WTC11 (cell line): ENCODE results near the gene TTLL13. TPM values are rescaled to one million over a fixed set of nuclear protein-coding genes. Genes with fewer than 3 reads are reported as not detected.

ENCODE experiments used
- ATAC-seq: fragments of 200-7000 bp; cut with Tn5 transposase; 2 replicates; pipeline ENCODE4 v1.10.0; 2021; ENCODE audit warnings: mild to moderate bottlenecking, moderate library complexity
- CTCF ChIA-PET: fragments of 300-600 bp; sonication (Branson Sonifier 250); formaldehyde crosslinking; loops from one replicate; lab custom pipeline; 2021; ENCODE audit warnings: antibody characterized with exemption; lab: Charles Lee
- POLR2A ChIA-PET: fragments of 350-600 bp; sonication (Branson Sonifier 250); formaldehyde crosslinking; loops from one replicate; lab custom pipeline; 2021; ENCODE audit warnings: antibody characterized with exemption; lab: Charles Lee
- DNase-seq: peaks from one replicate; pipeline ENCODE4 v3.0.0; 2021; ENCODE audit warnings: low spot score
- H3K27ac Mint-ChIP-seq: 2 replicates; pipeline ENCODE4 v1.8.0; 2021; ENCODE audit warnings: mixed read lengths
- H3K27me3 Mint-ChIP-seq: 2 replicates; pipeline ENCODE4 v1.8.0; 2021; ENCODE audit warnings: low read depth, mild to moderate bottlenecking, moderate library complexity, mixed read lengths
- H3K36me3 Mint-ChIP-seq: 2 replicates; pipeline ENCODE4 v1.8.0; 2021; ENCODE audit warnings: mixed read lengths
- H3K4me1 Mint-ChIP-seq: 2 replicates; pipeline ENCODE4 v1.8.0; 2022; ENCODE audit warnings: mixed read lengths
- H3K4me3 Mint-ChIP-seq: 2 replicates; pipeline ENCODE4 v1.8.0; 2021; ENCODE audit warnings: mild to moderate bottlenecking, moderate library complexity, mixed read lengths
- H3K9me3 Mint-ChIP-seq: 2 replicates; pipeline ENCODE4 v1.8.0; 2021; ENCODE audit warnings: mixed read lengths
- CREB1 ChIP-seq: sonication (generic); formaldehyde crosslinking; IDR thresholded peaks from 2 replicates; pipeline ENCODE4 v1.8.0; 2023; ENCODE audit warnings: mild to moderate bottlenecking, missing genetic modification reagents
- ELF4 ChIP-seq: sonication (generic); formaldehyde crosslinking; IDR thresholded peaks from 2 replicates; pipeline ENCODE4 v1.8.1; 2022; ENCODE audit warnings: low read depth, mild to moderate bottlenecking, moderate library complexity, missing genetic modification reagents
- EMX1 ChIP-seq: fragments of 250-450 bp; sonication (Bioruptor Pico); IDR thresholded peaks from 2 replicates; pipeline ENCODE4 v1.8.0; 2021; ENCODE audit warnings: mild to moderate bottlenecking
- ETV6 ChIP-seq: sonication (generic); formaldehyde crosslinking; IDR thresholded peaks from 2 replicates; pipeline ENCODE4 v1.8.1; 2022; ENCODE audit warnings: mild to moderate bottlenecking, missing genetic modification reagents
- FOXJ3 ChIP-seq: sonication (generic); formaldehyde crosslinking; IDR thresholded peaks from 2 replicates; pipeline ENCODE4 v1.9.0; 2021; ENCODE audit warnings: missing genetic modification reagents, mild to moderate bottlenecking, borderline replicate concordance
- FOXK1 ChIP-seq: sonication (generic); formaldehyde crosslinking; IDR thresholded peaks from 2 replicates; pipeline ENCODE4 v1.8.0; 2022; ENCODE audit warnings: mild to moderate bottlenecking, moderate library complexity, missing genetic modification reagents
- FOXP1 ChIP-seq: sonication (generic); formaldehyde crosslinking; IDR thresholded peaks from 2 replicates; pipeline ENCODE4 v1.8.0; 2022; ENCODE audit warnings: missing genetic modification reagents, mild to moderate bottlenecking, moderate library complexity, borderline replicate concordance
- GRHL2 ChIP-seq: fragments of 250-450 bp; sonication (Bioruptor Pico); IDR thresholded peaks from 2 replicates; pipeline ENCODE4 v1.8.0; 2022; ENCODE audit warnings: mild to moderate bottlenecking, moderate library complexity; ENCODE audit not compliant: insufficient replicate concordance, severe bottlenecking
- MYBL2 ChIP-seq: sonication (generic); formaldehyde crosslinking; IDR thresholded peaks from 2 replicates; pipeline ENCODE4 v1.8.1; 2023; ENCODE audit warnings: mild to moderate bottlenecking, moderate library complexity, missing genetic modification reagents
- NR1H2 ChIP-seq: sonication (generic); formaldehyde crosslinking; IDR thresholded peaks from 2 replicates; pipeline ENCODE4 v1.9.0; 2021; ENCODE audit warnings: mild to moderate bottlenecking, moderate library complexity, missing genetic modification reagents
- SMAD3 ChIP-seq: sonication (generic); formaldehyde crosslinking; IDR thresholded peaks from 2 replicates; pipeline ENCODE4 v1.8.0; 2022; ENCODE audit warnings: missing genetic modification reagents, mild to moderate bottlenecking, borderline replicate concordance
- SP1 ChIP-seq: sonication (generic); formaldehyde crosslinking; conservative IDR thresholded peaks from 2 replicates; pipeline ENCODE4 v1.8.1; 2022; ENCODE audit warnings: missing genetic modification reagents
- TEAD1 ChIP-seq: sonication (generic); formaldehyde crosslinking; IDR thresholded peaks from 2 replicates; pipeline ENCODE4 v1.8.0; 2022; ENCODE audit warnings: mild to moderate bottlenecking, missing genetic modification reagents
- TP53 ChIP-seq: sonication (generic); formaldehyde crosslinking; IDR thresholded peaks from 2 replicates; pipeline ENCODE4 v1.8.1; 2023; ENCODE audit warnings: mild to moderate bottlenecking, missing genetic modification reagents
- ZNF317 ChIP-seq: sonication (generic); formaldehyde crosslinking; IDR thresholded peaks from 2 replicates; pipeline ENCODE4 v1.8.1; 2023; ENCODE audit warnings: low read depth, mild to moderate bottlenecking, moderate library complexity, missing genetic modification reagents, borderline replicate concordance
- ZNF671 ChIP-seq: fragments of 250-450 bp; sonication (Bioruptor Pico); IDR thresholded peaks from 2 replicates; pipeline ENCODE4 v1.8.0; 2021; ENCODE audit warnings: mild to moderate bottlenecking
- total RNA-seq: library from RNA; stranded (reverse); gene quantifications from 3 replicates; pipeline ENCODE4 v1.2.3, GENCODE V29; 2021
- TF ChIP-seq, protein P1 (sequence below): sonication (generic); formaldehyde crosslinking; IDR thresholded peaks from 2 replicates; pipeline ENCODE4 v1.8.0; 2022; ENCODE audit warnings: mild to moderate bottlenecking, missing genetic modification reagents
- TF ChIP-seq, protein P2 (sequence below): sonication (generic); formaldehyde crosslinking; IDR thresholded peaks from 2 replicates; pipeline ENCODE4 v1.8.1; 2022; ENCODE audit warnings: low read depth, missing genetic modification reagents, borderline replicate concordance
- TF ChIP-seq, protein P3 (sequence below): sonication (generic); formaldehyde crosslinking; IDR thresholded peaks from 2 replicates; pipeline ENCODE4 v1.8.1; 2022; ENCODE audit warnings: mild to moderate bottlenecking, moderate library complexity, missing genetic modification reagents
- TF ChIP-seq, protein P4 (sequence below): sonication (generic); formaldehyde crosslinking; IDR thresholded peaks from 2 replicates; pipeline ENCODE4 v1.8.1; 2023; ENCODE audit warnings: mild to moderate bottlenecking, missing genetic modification reagents, moderate library complexity
- TF ChIP-seq, protein P5 (sequence below): sonication (generic); formaldehyde crosslinking; IDR thresholded peaks from 2 replicates; pipeline ENCODE4 v1.8.0; 2023; ENCODE audit warnings: missing genetic modification reagents
- TF ChIP-seq, protein P6 (sequence below): sonication (generic); formaldehyde crosslinking; IDR thresholded peaks from 2 replicates; pipeline ENCODE4 v1.8.1; 2023; ENCODE audit warnings: mild to moderate bottlenecking, moderate library complexity, missing genetic modification reagents
- TF ChIP-seq, protein P7 (sequence below): sonication (generic); formaldehyde crosslinking; IDR thresholded peaks from 2 replicates; pipeline ENCODE4 v1.8.0; 2023; ENCODE audit warnings: mild to moderate bottlenecking, missing genetic modification reagents

The TTLL13 gene
- total RNA-seq, 1 experiment from 2014 or later: 0.48 TPM

DNA sequence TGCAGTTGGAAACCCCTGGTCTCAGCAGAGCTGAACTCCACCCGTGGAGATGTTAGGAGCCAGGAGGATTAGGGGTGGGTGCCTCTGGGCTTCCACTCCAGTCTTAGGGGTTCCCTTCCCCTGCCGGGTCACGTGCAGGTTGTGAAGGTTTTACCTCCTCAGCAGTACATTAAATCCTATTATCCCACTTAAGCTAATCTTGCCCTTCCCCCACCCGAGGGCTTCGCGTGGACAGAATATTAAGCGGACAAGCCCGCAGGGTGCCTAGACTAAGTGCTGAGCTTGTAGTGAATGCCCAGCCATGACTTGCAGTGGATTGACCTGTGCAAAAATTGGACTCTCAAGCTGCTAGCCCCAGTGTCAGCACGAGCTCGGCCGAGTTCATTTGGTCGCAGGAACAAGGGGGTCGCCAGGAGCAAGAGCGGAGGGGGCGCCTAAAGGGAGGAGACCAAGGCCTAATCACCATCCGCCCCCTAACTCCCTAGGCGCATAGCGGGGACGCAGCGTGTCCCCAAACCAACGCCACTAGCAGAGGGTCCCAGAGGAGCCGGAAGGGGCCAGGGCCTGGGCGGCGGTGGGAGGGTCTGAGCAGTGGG is 48.7 kb upstream of the TTLL13 start:
- ChIA-PET POLR2A (interaction anchor here (1.0 to 1.8 kb wide), 9 partner anchors 12 to 200 kb away, joined by 3 to 9 read pairs (median 6); partner anchors contain the start of genes CIB1, GDPGP1, TTLL13 and ZNF710), CTCF (interaction anchor here (0.6 to 5.1 kb wide), 20 partner anchors 9 to 667 kb away, joined by 3 to 62 read pairs (median 5); partner anchors contain the start of genes CIB1, GDPGP1 and IDH2)
- H3K27me3 Mint-ChIP-seq: no peaks in the 10 kb centered on the region; the same call in 1 of the 2 replicates
- DNase-seq (no peak), ATAC-seq (no peak; the same call in 1 of the 2 replicates)
- H3K4me3 Mint-ChIP-seq: peak overlapping the region; percentile 78
- TF ChIP-seq, protein P1, sequence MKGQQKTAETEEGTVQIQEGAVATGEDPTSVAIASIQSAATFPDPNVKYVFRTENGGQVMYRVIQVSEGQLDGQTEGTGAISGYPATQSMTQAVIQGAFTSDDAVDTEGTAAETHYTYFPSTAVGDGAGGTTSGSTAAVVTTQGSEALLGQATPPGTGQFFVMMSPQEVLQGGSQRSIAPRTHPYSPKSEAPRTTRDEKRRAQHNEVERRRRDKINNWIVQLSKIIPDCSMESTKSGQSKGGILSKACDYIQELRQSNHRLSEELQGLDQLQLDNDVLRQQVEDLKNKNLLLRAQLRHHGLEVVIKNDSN: peak; percentile 78
- TF ChIP-seq, protein P2, sequence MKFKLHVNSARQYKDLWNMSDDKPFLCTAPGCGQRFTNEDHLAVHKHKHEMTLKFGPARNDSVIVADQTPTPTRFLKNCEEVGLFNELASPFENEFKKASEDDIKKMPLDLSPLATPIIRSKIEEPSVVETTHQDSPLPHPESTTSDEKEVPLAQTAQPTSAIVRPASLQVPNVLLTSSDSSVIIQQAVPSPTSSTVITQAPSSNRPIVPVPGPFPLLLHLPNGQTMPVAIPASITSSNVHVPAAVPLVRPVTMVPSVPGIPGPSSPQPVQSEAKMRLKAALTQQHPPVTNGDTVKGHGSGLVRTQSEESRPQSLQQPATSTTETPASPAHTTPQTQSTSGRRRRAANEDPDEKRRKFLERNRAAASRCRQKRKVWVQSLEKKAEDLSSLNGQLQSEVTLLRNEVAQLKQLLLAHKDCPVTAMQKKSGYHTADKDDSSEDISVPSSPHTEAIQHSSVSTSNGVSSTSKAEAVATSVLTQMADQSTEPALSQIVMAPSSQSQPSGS: no peak
- TF ChIP-seq, protein P3, sequence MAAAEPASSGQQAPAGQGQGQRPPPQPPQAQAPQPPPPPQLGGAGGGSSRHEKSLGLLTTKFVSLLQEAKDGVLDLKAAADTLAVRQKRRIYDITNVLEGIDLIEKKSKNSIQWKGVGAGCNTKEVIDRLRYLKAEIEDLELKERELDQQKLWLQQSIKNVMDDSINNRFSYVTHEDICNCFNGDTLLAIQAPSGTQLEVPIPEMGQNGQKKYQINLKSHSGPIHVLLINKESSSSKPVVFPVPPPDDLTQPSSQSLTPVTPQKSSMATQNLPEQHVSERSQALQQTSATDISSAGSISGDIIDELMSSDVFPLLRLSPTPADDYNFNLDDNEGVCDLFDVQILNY: peak; percentile 7; the same call in 1 of the 2 replicates
- TF ChIP-seq, protein P4, sequence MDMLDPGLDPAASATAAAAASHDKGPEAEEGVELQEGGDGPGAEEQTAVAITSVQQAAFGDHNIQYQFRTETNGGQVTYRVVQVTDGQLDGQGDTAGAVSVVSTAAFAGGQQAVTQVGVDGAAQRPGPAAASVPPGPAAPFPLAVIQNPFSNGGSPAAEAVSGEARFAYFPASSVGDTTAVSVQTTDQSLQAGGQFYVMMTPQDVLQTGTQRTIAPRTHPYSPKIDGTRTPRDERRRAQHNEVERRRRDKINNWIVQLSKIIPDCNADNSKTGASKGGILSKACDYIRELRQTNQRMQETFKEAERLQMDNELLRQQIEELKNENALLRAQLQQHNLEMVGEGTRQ (CRISPR knock-in tag): peak; percentile 55; the same call in 1 of the 2 replicates
- no peak for TF ChIP-seq GRHL2 (CRISPR knock-in tag)
- no peak for TF ChIP-seq ZNF317
- peak overlapping the region; percentile 60 for H3K27ac Mint-ChIP-seq
- no peaks in the 10 kb centered on the region for H3K36me3 Mint-ChIP-seq
- H3K4me1 Mint-ChIP-seq: peaks cover 20% of the 10 kb centered on the region
- no peaks in the 10 kb centered on the region for H3K9me3 Mint-ChIP-seq

DNA sequence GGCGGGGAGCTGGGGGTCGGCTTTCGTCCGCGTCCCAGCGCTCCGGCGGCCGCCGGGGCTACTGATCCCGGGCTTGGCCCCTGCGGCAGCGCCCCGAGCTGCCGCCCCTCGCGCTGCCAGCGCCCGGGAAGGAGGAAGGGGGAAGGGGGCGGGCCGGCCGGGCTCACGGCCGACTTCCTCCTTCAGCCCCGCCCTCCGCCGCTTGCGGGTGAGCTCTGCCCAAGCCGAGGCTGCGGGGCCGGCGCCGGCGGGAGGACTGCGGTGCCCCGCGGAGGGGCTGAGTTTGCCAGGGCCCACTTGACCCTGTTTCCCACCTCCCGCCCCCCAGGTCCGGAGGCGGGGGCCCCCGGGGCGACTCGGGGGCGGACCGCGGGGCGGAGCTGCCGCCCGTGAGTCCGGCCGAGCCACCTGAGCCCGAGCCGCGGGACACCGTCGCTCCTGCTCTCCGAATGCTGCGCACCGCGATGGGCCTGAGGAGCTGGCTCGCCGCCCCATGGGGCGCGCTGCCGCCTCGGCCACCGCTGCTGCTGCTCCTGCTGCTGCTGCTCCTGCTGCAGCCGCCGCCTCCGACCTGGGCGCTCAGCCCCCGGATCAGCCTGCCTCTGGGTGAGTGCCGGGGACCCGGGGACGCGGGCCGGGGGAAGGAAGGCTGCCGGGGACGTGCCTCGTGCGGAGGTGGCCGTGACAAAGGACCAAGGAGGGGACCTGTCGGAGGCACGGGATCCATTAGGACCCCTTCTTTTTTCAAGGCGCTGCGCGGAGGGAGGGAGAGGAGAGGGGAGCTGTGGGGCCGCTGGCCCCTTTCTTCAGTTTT is 48.0 kb upstream of the TTLL13 start, which contains the start of gene SEMA4B:
TSS of gene SEMA4B (plus strand) at position 201 of the 814 bp plus-strand sequence. CDS start at position 450, 249 bp downstream.
- Mint-ChIP-seq H3K27ac (peak within 1 kb of the TSS; percentile 60), H3K36me3 (peaks cover 5% of the 10 kb centered on the region; the same call in 1 of the 2 replicates), H3K9me3 (no peaks in the 10 kb centered on the region), H3K4me3 (peak within 1 kb of the TSS; percentile 78), H3K4me1 (peaks cover 20% of the 10 kb centered on the region), H3K27me3 (no peaks in the 10 kb centered on the region; the same call in 1 of the 2 replicates)
- CTCF ChIA-PET: interaction anchor here (0.6 to 5.1 kb wide), 20 partner anchors 10 to 440 kb away, joined by 3 to 62 read pairs (median 5); partner anchors contain the start of genes CIB1, GDPGP1 and IDH2
- POLR2A ChIA-PET: interaction anchor here (1.0 to 1.8 kb wide), 8 partner anchors 12 to 200 kb away, joined by 3 to 9 read pairs (median 6); partner anchors contain the start of genes CIB1, GDPGP1, TTLL13 and ZNF710
- ATAC-seq (peak; percentile 86), DNase-seq (peak; percentile 83)
- TF ChIP-seq FOXP1 (CRISPR knock-in tag) (peak; percentile 26; the same call in 1 of the 2 replicates), SMAD3 (CRISPR knock-in tag) (no peak), TP53 (peak; percentile 43), CREB1 (CRISPR knock-in tag) (0 out of 2 replicates have a peak, but pooled peaks have one; percentile 42), SP1 (CRISPR knock-in tag) (0 out of 2 replicates have a peak, but pooled peaks have one; percentile 52), ELF4 (CRISPR knock-in tag) (no peak), FOXK1 (peak; percentile 15; the same call in 1 of the 2 replicates), NR1H2 (CRISPR knock-in tag) (no peak), ZNF671 (no peak), EMX1 (CRISPR knock-in tag) (no peak), TEAD1 (no peak), ETV6 (CRISPR knock-in tag) (0 out of 2 replicates have a peak, but pooled peaks have one; percentile 25), FOXJ3 (CRISPR knock-in tag) (no peak), MYBL2 (CRISPR knock-in tag) (no peak)
- TF ChIP-seq, protein P5, sequence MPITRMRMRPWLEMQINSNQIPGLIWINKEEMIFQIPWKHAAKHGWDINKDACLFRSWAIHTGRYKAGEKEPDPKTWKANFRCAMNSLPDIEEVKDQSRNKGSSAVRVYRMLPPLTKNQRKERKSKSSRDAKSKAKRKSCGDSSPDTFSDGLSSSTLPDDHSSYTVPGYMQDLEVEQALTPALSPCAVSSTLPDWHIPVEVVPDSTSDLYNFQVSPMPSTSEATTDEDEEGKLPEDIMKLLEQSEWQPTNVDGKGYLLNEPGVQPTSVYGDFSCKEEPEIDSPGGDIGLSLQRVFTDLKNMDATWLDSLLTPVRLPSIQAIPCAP (CRISPR knock-in tag): no peak
- TF ChIP-seq, protein P6, sequence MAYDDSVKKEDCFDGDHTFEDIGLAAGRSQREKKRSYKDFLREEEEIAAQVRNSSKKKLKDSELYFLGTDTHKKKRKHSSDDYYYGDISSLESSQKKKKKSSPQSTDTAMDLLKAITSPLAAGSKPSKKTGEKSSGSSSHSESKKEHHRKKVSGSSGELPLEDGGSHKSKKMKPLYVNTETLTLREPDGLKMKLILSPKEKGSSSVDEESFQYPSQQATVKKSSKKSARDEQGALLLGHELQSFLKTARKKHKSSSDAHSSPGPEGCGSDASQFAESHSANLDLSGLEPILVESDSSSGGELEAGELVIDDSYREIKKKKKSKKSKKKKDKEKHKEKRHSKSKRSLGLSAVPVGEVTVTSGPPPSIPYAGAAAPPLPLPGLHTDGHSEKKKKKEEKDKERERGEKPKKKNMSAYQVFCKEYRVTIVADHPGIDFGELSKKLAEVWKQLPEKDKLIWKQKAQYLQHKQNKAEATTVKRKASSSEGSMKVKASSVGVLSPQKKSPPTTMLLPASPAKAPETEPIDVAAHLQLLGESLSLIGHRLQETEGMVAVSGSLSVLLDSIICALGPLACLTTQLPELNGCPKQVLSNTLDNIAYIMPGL (CRISPR knock-in tag): peak; percentile 87
- TF ChIP-seq, protein P7, sequence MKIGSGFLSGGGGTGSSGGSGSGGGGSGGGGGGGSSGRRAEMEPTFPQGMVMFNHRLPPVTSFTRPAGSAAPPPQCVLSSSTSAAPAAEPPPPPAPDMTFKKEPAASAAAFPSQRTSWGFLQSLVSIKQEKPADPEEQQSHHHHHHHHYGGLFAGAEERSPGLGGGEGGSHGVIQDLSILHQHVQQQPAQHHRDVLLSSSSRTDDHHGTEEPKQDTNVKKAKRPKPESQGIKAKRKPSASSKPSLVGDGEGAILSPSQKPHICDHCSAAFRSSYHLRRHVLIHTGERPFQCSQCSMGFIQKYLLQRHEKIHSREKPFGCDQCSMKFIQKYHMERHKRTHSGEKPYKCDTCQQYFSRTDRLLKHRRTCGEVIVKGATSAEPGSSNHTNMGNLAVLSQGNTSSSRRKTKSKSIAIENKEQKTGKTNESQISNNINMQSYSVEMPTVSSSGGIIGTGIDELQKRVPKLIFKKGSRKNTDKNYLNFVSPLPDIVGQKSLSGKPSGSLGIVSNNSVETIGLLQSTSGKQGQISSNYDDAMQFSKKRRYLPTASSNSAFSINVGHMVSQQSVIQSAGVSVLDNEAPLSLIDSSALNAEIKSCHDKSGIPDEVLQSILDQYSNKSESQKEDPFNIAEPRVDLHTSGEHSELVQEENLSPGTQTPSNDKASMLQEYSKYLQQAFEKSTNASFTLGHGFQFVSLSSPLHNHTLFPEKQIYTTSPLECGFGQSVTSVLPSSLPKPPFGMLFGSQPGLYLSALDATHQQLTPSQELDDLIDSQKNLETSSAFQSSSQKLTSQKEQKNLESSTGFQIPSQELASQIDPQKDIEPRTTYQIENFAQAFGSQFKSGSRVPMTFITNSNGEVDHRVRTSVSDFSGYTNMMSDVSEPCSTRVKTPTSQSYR (CRISPR knock-in tag): no peak
